Stimulated activated CD8-positive, alpha-beta memory T cell treated with anti-CD3 and anti-CD28 coated beads, Interleukin-4, amount 100 ng/mL, for 4 hours (primary cell): ENCODE data around the gene SCLY.
"Not testable (repeated sequence)": the region's sequence is repeated elsewhere in the genome, so short reads cannot be mapped to it uniquely, and the experiment has no call there.

Experiments
- DNase-seq, 2 donors: peaks; one replicate each; pipeline ENCODE4 v3.0.0-alpha.2; 2020; ENCODE audit warnings: low read depth in 2 of 2, low spot score in 1 of 2

Gene SCLY

DNA sequence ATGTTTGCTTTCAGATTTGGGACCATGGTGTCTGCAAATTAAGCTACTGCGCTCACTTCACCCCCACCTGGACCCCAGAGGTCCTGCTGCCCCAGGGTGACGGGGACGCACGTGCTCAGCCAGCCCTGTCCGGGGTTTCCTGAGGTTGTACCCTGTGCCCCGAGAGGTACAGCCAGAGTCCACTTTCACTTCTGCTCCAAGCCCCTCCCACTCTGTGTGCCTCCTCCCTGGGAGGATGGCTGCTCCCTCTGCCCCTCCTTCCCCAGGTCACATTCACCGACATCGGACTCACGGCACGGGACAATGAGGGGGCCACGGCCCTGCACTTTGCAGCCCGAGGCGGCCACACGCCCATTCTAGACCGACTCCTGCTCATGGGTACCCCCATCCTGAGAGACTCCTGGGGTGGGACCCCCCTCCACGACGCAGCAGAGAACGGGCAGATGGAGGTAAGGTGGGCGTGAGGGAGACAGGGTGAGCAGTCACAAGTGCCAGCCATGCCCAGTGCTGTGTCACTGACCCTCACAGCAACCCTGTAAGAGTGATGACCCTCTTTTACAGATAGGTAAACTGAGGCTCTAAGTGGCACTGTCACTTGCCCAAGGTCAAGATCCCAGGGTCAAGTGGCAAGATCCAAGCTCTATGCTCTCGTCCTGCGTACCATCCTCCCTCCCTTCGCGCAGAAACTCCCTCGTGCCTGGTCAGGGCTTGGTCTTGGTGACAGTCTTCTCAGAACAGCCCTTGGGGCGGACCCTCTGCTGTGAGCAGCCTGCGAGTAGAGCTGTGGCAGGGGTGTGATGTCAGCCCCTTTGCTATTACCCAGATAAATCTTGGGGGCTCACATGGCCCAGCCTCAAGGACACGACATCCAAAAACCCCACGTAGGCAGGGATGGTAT is 47.0 kb downstream of the SCLY start:
- no peak for DNase-seq

GRCh38 chr2:238108423-238109183 is 47.8 kb downstream of the SCLY start:
- DNase-seq = no peak

DNA sequence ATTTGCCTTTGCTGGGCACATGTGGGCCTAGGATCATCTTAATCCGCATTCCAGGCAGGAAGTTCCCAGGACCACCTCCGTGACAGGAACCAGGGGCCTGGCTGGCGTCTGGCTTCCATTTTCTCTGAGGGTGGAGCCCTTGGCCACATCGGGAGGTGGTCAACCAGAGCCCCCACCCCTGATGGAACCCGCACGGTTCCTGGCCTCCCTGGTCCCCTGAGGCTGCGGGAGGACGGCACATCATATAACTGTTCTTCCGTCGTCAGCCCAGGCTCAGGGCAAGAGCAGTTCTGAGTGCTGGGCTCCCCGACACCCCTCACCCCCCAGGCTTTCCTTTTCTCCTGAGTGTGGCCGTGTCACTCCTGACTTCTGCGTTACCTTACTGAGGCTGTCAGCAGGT is 52.8 kb downstream of the SCLY start:
- no peak for DNase-seq

DNA sequence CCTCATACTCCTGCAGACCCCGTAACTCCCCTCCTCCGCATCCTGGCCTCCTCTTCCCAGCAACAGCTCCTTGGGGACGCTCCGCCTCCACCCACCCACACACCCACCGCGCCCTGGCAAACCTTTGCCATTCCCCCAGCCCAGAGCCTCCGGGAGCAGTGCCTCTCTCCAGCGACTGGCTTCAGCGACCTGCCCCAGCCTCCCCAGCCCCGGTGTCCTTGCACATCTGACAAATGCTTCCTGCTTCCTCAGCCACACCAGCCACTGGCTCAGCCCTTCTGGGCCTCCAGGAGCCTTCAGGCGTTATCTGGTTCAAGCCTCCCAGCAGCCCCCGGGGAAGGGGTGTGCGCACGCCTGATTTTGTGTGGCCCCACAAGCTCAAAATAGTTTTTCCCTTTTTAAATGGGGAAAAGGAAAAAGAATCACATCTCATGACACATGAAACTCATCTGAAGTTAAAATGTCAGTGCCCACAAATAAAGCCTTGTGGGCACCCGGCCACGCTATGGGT is 53.6 kb downstream of the SCLY start:
- no peak for DNase-seq

GRCh38 chr2:238114851-238115660 is 54.3 kb downstream of the SCLY start:
- DNase-seq = no peak

- not testable (repeated sequence) for DNase-seq
These were observed 54.9 kb downstream of the SCLY start for GRCh38 chr2:238115709-238116108.

GRCh38 chr2:238116298-238117198 is 55.7 kb downstream of the SCLY start:
- DNase-seq = no peak

- DNase-seq = no peak
These were observed 56.7 kb downstream of the SCLY start for GRCh38 chr2:238117199-238118154.

GRCh38 chr2:238119756-238120462 is 59.1 kb downstream of the SCLY start:
- no peak for DNase-seq

DNA sequence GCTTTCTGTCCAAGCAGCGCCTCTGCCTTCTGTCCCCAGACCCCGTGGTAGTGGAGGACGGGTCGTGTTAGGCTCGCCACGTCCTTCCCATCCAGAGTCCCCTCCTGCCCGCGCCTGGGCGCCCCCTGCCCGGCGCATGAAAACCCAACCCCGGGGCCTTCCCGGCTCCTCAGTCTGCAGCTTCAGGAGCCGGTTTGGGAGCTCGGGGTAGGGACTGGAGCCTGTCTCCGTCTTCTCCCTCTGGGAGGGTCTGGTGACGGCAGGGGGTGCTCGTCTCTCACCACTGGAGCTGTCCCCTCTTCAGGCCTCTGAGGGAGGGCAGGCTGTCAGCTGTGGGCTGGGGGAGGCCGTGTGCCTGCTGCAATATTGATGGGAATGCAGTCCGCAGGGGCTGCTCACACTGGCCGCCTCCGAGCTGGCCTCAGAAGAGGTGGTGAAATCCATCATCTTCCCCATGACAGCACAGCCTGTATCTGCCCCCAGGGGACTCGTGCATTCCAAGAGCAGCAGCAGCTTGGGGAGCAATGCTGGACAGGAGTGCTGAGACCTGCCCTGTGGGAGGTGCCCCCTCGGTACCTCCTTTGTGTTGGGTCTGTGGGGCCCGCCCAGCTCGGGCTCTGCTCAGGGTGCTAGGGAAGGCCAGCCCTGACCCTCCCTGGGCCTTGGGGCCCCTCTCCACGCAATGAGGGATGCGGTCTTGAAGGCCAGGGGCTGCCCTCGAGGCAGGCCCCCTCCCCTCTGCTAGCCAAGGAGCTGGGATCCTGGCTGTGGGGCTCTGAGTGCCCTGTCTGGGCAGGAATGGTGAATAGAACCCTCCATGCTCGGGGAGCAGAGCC is 59.9 kb downstream of the SCLY start:
- no peak for DNase-seq

- no peak for DNase-seq
These were observed 60.9 kb downstream of the SCLY start for GRCh38 chr2:238121511-238122286.

- no peak for DNase-seq
These were observed 61.8 kb downstream of the SCLY start for GRCh38 chr2:238122287-238123217.

GRCh38 chr2:238123218-238123971 is 62.6 kb downstream of the SCLY start:
- no peak for DNase-seq

- no peak for DNase-seq
These were observed 63.2 kb downstream of the SCLY start for GRCh38 chr2:238123991-238124470.
